NCI-H460 (cell line): ENCODE data around the gene ELOVL4. TPM values are rescaled to one million over a fixed set of nuclear protein-coding genes. Genes with fewer than 3 reads are reported as not detected.
A peak's percentile ranks its signal among the peaks of the same experiment; 100 is the strongest.

Source experiments
- DNase-seq: peaks from one replicate; pipeline ENCODE4 v3.0.0-alpha.2; 2016; ENCODE audit warnings: low read depth; ENCODE audit errors: extremely low read depth
- total RNA-seq: library from RNA; depleted of rRNA; stranded (reverse); fragments of >200 nt; shearing (Covaris generic); gene quantifications from 2 replicates; pipeline ENCODE4 v1.2.3, GENCODE V29; 2014

ELOVL4 gene
- total RNA-seq, 1 experiment from 2014 or later = 17.6 TPM

GRCh38 chr6:79922018-79922417 lies 25.3 kb downstream of the ELOVL4 start:
- no peak for DNase-seq

GRCh38 chr6:79913369-79913768 lies 34.0 kb downstream of the ELOVL4 start:
- no peak for DNase-seq

GRCh38 chr6:79911992-79912391 lies 35.4 kb downstream of the ELOVL4 start:
- DNase-seq = no peak

GRCh38 chr6:79909517-79909916 lies 37.8 kb downstream of the ELOVL4 start:
- DNase-seq = no peak

GRCh38 chr6:79902046-79902445 lies 45.3 kb downstream of the ELOVL4 start:
- no peak for DNase-seq

GRCh38 chr6:79898076-79898475 lies 49.3 kb downstream of the ELOVL4 start:
- DNase-seq = no peak

GRCh38 chr6:79896075-79896449 lies 51.3 kb downstream of the ELOVL4 start:
- DNase-seq = no peak

- DNase-seq = no peak
These were observed 51.8 kb downstream of the ELOVL4 start for GRCh38 chr6:79895382-79896074.

GRCh38 chr6:79894939-79895338 lies 52.4 kb downstream of the ELOVL4 start:
- no peak for DNase-seq

GRCh38 chr6:79888587-79888986 lies 58.8 kb downstream of the ELOVL4 start:
- no peak for DNase-seq

GRCh38 chr6:79878142-79878748 lies 69.1 kb downstream of the ELOVL4 start:
- no peak for DNase-seq

- DNase-seq = peak; percentile 87
These were observed 72.7 kb downstream of the ELOVL4 start for GRCh38 chr6:79874531-79875134.

- peak; percentile 90 for DNase-seq
These were observed 74.4 kb downstream of the ELOVL4 start for GRCh38 chr6:79872986-79873385.

GRCh38 chr6:79872303-79872702 lies 75.0 kb downstream of the ELOVL4 start:
- DNase-seq = peak; percentile 83

- DNase-seq = peak; percentile 70
These were observed 77.7 kb downstream of the ELOVL4 start for GRCh38 chr6:79869600-79870084.

GRCh38 chr6:79869184-79869583 lies 78.2 kb downstream of the ELOVL4 start:
- no peak for DNase-seq

GRCh38 chr6:79868098-79868722 lies 79.1 kb downstream of the ELOVL4 start:
- DNase-seq = peak; percentile 69
